Panc1 (cell line): ENCODE data around the gene TEX11.

Experiments
- CTCF ChIP-seq: fragments of 450-650 bp; IDR thresholded peaks from 2 replicates; pipeline ENCODE4 v1.5.1; 2017; ENCODE audit warnings: mild to moderate bottlenecking
- POLR2AphosphoS5 ChIP-seq: IDR thresholded peaks from 2 replicates; pipeline ENCODE4 v1.6.1; 2012; ENCODE audit warnings: mild to moderate bottlenecking, low read depth, low read length, moderate library complexity
- REST ChIP-seq, 2 experiments: IDR thresholded peaks; 2 replicates each; pipeline ENCODE4 v1.6.1; 2011 to 2012; ENCODE audit warnings: low read depth in 2 of 2, control low read depth in 1 of 2, low read length in 1 of 2, mild to moderate bottlenecking in 1 of 2, moderate library complexity in 1 of 2; ENCODE audit not compliant: insufficient read depth in 1 of 2
- TCF7L2 ChIP-seq: IDR thresholded peaks from 2 replicates; pipeline ENCODE4 v1.6.1; 2011; ENCODE audit warnings: mild to moderate bottlenecking, low read depth, low read length, inconsistent platforms

GRCh38 chrX:70482300-70482699, 426.2 kb downstream of the TEX11 start:
- TF ChIP-seq CTCF (no peak), POLR2AphosphoS5 (no peak), REST (IDR thresholded peaks at IDR 0.05; ENCODE audit: insufficient read depth in 1 of 2, low read depth in 2 of 2, low read length in 1 of 2) (no peak), TCF7L2 (no peak)
